Naive B cell (primary cell): ENCODE data around the gene SLC15A4. TPM values are rescaled to one million over a fixed set of nuclear protein-coding genes. Genes with fewer than 3 reads are reported as not detected.

Experiments
- ATAC-seq, 2 donors: fragments of 150-1000 bp; cut with Tn5 transposase; 2 replicates each; pipeline ENCODE4 v1.10.0; 2021; ENCODE audit warnings: low read depth in 2 of 2, mild to moderate bottlenecking in 2 of 2, moderate library complexity in 2 of 2
- DNase-seq: peaks from one replicate; pipeline ENCODE4 v3.0.0; 2022
- H3K27ac Mint-ChIP-seq, 6 donors: one replicate each; pipeline ENCODE4 v1.8.0; 2020 to 2022; ENCODE audit warnings: mild to moderate bottlenecking in 6 of 6, mixed read lengths in 6 of 6, moderate library complexity in 5 of 6, inconsistent platforms in 2 of 6
- H3K27me3 Mint-ChIP-seq, 3 donors: one replicate each; pipeline ENCODE4 v1.8.0; 2021 to 2022; ENCODE audit warnings: mixed read lengths in 3 of 3, mild to moderate bottlenecking in 1 of 3
- H3K36me3 Mint-ChIP-seq, 2 donors: one replicate each; pipeline ENCODE4 v1.8.0; 2020 to 2022; ENCODE audit warnings: mixed read lengths in 2 of 2, inconsistent platforms in 1 of 2, mild to moderate bottlenecking in 1 of 2
- H3K4me1 Mint-ChIP-seq, 3 donors: one replicate each; pipeline ENCODE4 v1.8.0; 2020 to 2022; ENCODE audit warnings: mixed read lengths in 3 of 3, inconsistent platforms in 1 of 3, mild to moderate bottlenecking in 1 of 3, moderate library complexity in 1 of 3
- H3K4me3 Mint-ChIP-seq, 8 donors: one replicate each; pipeline ENCODE4 v1.8.0; 2020 to 2022; ENCODE audit warnings: mild to moderate bottlenecking in 8 of 8, mixed read lengths in 8 of 8, moderate library complexity in 8 of 8, inconsistent platforms in 2 of 8
- H3K9me3 Mint-ChIP-seq, 7 donors: one replicate each; pipeline ENCODE4 v1.8.0; 2020 to 2022; ENCODE audit warnings: mixed read lengths in 7 of 7, mild to moderate bottlenecking in 5 of 7, inconsistent platforms in 2 of 7, moderate library complexity in 1 of 7
- polyA plus RNA-seq, 6 donors: library from polyadenylated mRNA; unstranded; fragments of 300-500 nt; fragmentation: Illumina TruSeq; gene quantifications; one replicate each; pipeline ENCODE4 v1.2.3, GENCODE V29; 2021; ENCODE audit warnings: low read depth in 6 of 6

SLC15A4 gene
- polyA plus RNA-seq, 6 donors from 2014 or later = 4.5 to 34.3 (median 13.8) TPM

DNA sequence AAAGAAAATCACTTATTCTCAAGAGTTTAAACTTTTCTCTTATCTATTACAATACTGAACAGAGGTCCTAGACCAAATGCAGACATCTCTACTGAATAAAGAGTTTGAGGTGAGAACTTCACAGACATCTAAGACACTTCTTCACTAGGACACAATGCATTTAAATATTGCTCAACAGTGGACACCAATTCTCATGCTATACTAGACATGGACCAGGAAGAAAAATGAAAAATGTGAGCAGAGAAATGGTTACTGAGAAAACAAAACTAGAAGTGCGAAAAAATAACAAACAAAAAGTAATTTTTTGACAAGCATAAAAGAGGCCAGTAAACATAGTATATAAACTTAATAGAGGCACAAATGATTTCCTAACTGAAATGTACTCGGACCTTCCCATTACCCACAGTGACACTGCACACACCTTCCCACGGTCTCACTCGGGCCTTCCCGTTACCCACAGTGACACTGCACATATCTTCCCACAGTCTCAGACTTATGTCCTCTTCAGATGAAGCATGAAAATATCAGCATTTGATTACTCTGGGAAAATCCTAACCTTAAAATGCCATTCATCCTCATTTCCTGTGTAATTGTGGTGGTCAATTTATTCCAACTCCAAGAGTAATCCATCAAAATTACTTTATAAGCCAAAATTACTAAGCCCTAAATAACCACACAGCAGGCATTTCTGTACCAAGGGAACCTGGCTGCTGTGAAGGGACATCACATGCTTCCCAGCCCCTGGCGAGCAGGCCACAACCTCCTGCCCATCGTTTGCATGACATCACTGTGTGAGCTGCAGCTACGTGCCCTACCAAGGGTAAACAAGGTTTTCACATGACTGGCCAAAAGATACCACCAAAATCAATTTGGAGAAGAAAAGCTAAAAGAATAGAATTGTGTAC lies 6.4 kb downstream of the SLC15A4 start:
- Mint-ChIP-seq H3K9me3 (no peaks in the 10 kb centered on the region), H3K27ac (peak overlapping the region; percentile 80 to 95 (median 92)), H3K4me3 (peak overlapping the region; percentile 28 to 79 (median 71)), H3K27me3 (no peaks in the 10 kb centered on the region), H3K36me3 (peaks cover 0 to 6% of the 10 kb centered on the region in 2 donors), H3K4me1 (peaks cover 62 to 92% (median 80%) of the 10 kb centered on the region in 3 donors)
- DNase-seq (no peak), ATAC-seq (peak; percentile 27 to 34)

DNA sequence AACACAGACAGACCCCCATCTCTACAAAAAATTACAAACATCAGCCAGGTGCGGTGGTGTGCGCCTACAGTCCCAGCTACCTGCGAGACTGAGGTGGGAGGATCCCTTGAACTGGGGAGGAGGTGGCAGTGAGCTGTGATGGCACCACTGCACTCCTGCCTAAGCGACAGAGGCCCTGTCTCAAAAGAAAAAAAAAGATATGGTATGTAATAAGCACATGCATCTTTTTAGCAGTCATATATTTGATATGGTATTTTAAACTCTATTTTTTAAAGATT lies 7.2 kb downstream of the SLC15A4 start:
- Mint-ChIP-seq H3K4me3 (peak overlapping the region in 5 of 8 donors; percentile 40 to 80 (median 58)), H3K27me3 (no peaks in the 10 kb centered on the region), H3K27ac (peak overlapping the region in 4 of 6 donors; percentile 21 to 96 (median 84)), H3K9me3 (no peaks in the 10 kb centered on the region), H3K4me1 (peaks cover 59 to 92% (median 72%) of the 10 kb centered on the region in 3 donors), H3K36me3 (peaks cover 0 to 6% of the 10 kb centered on the region in 2 donors)
- DNase-seq = no peak
- no peak for ATAC-seq

GRCh38 chr12:128815779-128816642 lies 7.7 kb downstream of the SLC15A4 start:
- Mint-ChIP-seq H3K36me3 (peaks cover 0 to 6% of the 10 kb centered on the region in 2 donors), H3K4me1 (peaks cover 57 to 91% (median 71%) of the 10 kb centered on the region in 3 donors), H3K9me3 (no peaks in the 10 kb centered on the region), H3K27ac (peak overlapping the region; percentile 21 to 96 (median 80)), H3K4me3 (peak overlapping the region in 5 of 8 donors; percentile 40 to 80 (median 74)), H3K27me3 (no peaks in the 10 kb centered on the region)
- no peak for ATAC-seq
- no peak for DNase-seq

GRCh38 chr12:128814411-128815261 lies 9.1 kb downstream of the SLC15A4 start:
- H3K36me3 Mint-ChIP-seq = peaks cover 0 to 6% of the 10 kb centered on the region in 2 donors
- peaks cover 63 to 88% (median 77%) of the 10 kb centered on the region in 3 donors for H3K4me1 Mint-ChIP-seq
- no peak for DNase-seq
- ATAC-seq = no peak
- peak overlapping the region in 3 of 8 donors; percentile 55 to 67 (median 59) for H3K4me3 Mint-ChIP-seq
- no peaks in the 10 kb centered on the region for H3K27me3 Mint-ChIP-seq
- H3K9me3 Mint-ChIP-seq = no peaks in the 10 kb centered on the region
- H3K27ac Mint-ChIP-seq = peak overlapping the region in 3 of 6 donors; percentile 61 to 81 (median 73)

GRCh38 chr12:128813883-128814282 lies 9.9 kb downstream of the SLC15A4 start:
- Mint-ChIP-seq H3K36me3 (peaks cover 0 to 6% of the 10 kb centered on the region in 2 donors), H3K4me1 (peaks cover 57 to 85% (median 74%) of the 10 kb centered on the region in 3 donors), H3K27ac (peak overlapping the region in 3 of 6 donors; percentile 29 to 73 (median 65)), H3K9me3 (no peaks in the 10 kb centered on the region), H3K4me3 (no peak overlapping the region), H3K27me3 (no peaks in the 10 kb centered on the region)
- ATAC-seq = no peak
- no peak for DNase-seq

DNA sequence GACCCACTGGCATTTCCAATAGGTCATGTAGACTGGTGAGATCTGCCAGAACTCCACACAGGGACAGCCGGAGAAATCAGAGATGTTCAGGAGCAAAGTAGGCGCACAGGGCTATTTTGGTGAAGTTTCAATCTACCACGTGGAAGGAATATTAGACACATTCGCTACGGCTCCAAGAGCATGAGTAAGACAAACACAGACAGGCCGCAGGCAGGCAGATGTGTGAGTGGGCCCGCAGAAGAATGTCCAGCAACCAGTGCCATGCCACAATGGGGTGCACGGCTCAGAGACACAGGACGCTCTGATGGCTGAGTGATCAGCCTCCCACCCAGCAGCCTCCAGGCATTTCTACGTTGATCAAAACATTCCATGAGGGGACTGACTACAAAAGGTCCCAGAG lies 10.4 kb downstream of the SLC15A4 start:
- ATAC-seq (no peak), DNase-seq (no peak)
- Mint-ChIP-seq H3K27ac (peak overlapping the region in 3 of 6 donors; percentile 29 to 73 (median 65)), H3K4me3 (no peak overlapping the region), H3K27me3 (no peaks in the 10 kb centered on the region), H3K9me3 (no peaks in the 10 kb centered on the region), H3K36me3 (peaks cover 0 to 9% of the 10 kb centered on the region in 2 donors), H3K4me1 (peaks cover 57 to 80% (median 70%) of the 10 kb centered on the region in 3 donors)

DNA sequence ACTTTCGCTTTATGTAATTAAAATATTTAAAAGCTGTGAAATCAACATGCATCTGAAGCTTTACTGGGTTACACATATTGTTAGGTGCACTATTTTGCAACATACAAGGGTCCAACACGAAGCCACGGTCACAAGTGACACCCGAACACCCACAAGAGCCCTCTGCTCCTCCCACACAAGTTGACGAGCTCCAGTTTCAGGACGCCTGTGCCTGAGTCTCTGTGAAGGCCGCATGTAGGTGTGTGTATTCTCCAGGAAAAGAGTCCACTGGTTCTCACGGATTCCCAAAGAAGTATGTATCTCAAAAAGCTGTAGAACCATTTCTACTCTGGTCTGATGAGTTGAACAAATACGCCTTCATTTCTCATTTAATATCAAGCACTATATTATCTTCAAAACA lies 12.0 kb downstream of the SLC15A4 start:
- no peak for DNase-seq
- peaks cover 0 to 10% of the 10 kb centered on the region in 2 donors for H3K36me3 Mint-ChIP-seq
- peaks cover 46 to 69% (median 54%) of the 10 kb centered on the region in 3 donors for H3K4me1 Mint-ChIP-seq
- no peaks in the 10 kb centered on the region for H3K27me3 Mint-ChIP-seq
- peak overlapping the region in 2 of 6 donors; percentile 9 to 81 for H3K27ac Mint-ChIP-seq
- H3K4me3 Mint-ChIP-seq = peak overlapping the region in 1 of 8 donors; percentile 40
- no peak for ATAC-seq
- H3K9me3 Mint-ChIP-seq = no peaks in the 10 kb centered on the region

DNA sequence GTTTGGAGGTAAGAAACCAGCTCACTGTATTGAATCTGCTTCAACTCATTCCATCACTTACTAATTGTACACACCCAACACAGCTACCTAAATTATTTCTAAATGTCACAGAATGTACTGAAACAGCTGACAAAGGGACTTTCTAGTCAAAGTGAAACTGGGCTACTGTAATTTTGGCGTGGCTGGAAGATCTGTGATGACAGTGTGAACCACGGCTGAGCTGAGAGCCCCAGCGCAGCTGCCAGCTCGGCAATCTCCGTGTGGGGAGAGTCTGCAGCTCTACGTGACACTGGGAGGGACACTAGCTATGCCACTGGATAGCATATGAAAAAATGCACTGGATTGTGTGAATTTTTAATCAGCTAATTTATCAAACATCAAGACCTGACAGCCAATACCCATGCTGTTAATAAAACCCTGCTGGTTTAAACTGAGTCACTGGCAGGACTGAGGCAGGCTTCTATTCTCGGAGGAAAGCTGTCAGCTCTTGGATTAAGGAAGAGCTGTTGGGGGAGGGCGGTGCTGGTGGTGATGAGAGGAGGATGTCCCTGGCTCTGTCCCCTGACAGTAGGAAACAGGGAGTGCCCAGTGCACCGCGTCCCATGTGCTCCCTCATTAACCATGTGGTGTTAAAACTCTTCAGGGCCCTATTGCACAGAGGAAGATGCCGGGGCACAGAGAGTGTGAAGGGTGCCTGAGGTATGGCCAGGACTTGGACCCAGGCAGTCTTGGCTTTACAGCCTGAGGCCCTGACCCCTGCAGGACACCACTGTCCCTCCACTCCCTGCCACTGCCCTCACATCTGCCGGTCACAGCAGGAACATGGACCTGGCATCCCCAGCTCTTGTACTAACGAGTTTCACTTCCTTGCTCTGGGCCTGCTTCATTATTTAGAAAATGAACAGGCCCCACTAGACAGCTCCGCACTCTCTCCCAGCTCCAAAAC lies 13.3 kb downstream of the SLC15A4 start:
- H3K36me3 Mint-ChIP-seq = peaks cover 0 to 15% of the 10 kb centered on the region in 2 donors
- peaks cover 40 to 64% (median 41%) of the 10 kb centered on the region in 3 donors for H3K4me1 Mint-ChIP-seq
- ATAC-seq (peak; percentile 80 to 83), DNase-seq (no peak)
- no peaks in the 10 kb centered on the region for H3K27me3 Mint-ChIP-seq
- peak overlapping the region; percentile 5 to 82 (median 63) for H3K4me3 Mint-ChIP-seq
- H3K9me3 Mint-ChIP-seq = no peaks in the 10 kb centered on the region
- H3K27ac Mint-ChIP-seq = peak overlapping the region; percentile 73 to 94 (median 87)

DNA sequence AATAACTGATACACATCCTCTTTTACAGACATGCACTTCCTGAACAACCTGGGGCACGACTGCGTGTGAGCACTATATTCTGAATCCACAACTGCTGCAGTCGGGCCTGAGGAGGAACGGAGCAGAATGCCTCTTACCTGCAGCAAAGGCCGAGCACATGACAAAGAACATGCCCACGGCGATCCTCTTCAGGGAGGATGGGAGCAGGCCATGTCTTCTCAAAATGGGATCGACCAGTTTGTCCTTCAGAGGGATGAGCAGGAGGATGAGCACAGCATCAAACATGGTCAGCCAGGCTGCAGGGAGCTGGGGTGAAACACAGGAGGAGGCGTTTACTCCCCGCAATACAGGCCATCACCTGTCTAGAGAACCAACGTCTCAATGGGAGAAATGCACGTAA lies 15.1 kb downstream of the SLC15A4 start:
- Mint-ChIP-seq H3K4me3 (no peak overlapping the region), H3K27me3 (no peaks in the 10 kb centered on the region), H3K9me3 (no peaks in the 10 kb centered on the region), H3K4me1 (peaks cover 38 to 59% (median 38%) of the 10 kb centered on the region in 3 donors), H3K27ac (no peak overlapping the region), H3K36me3 (peaks cover 0 to 15% of the 10 kb centered on the region in 2 donors)
- no peak for DNase-seq
- no peak for ATAC-seq

- Mint-ChIP-seq H3K27me3 (no peaks in the 10 kb centered on the region), H3K4me1 (peaks cover 36 to 67% (median 47%) of the 10 kb centered on the region in 3 donors), H3K9me3 (no peaks in the 10 kb centered on the region), H3K36me3 (peaks cover 13 to 28% of the 10 kb centered on the region in 2 donors), H3K4me3 (peak overlapping the region in 1 of 8 donors; percentile 8), H3K27ac (no peak overlapping the region)
- DNase-seq (no peak), ATAC-seq (no peak)
Observed at GRCh38 chr12:128807161-128807724, 16.5 kb downstream of the SLC15A4 start.

- Mint-ChIP-seq H3K4me3 (no peak overlapping the region), H3K4me1 (peaks cover 38 to 68% (median 54%) of the 10 kb centered on the region in 3 donors), H3K27ac (peak overlapping the region in 2 of 6 donors; percentile 57 to 78), H3K27me3 (no peaks in the 10 kb centered on the region), H3K36me3 (peaks cover 14 to 28% of the 10 kb centered on the region in 2 donors), H3K9me3 (no peaks in the 10 kb centered on the region)
- DNase-seq (no peak), ATAC-seq (no peak)
Observed at GRCh38 chr12:128806573-128806972, 17.2 kb downstream of the SLC15A4 start.
